ENCODE measurements around the gene SPAG9. TPM values are rescaled to one million over a fixed set of nuclear protein-coding genes. Genes with fewer than 3 reads are reported as not detected.

SPAG9 gene
- total RNA-seq, 1 donor from 2014 or later: 72.9 TPM

DNA sequence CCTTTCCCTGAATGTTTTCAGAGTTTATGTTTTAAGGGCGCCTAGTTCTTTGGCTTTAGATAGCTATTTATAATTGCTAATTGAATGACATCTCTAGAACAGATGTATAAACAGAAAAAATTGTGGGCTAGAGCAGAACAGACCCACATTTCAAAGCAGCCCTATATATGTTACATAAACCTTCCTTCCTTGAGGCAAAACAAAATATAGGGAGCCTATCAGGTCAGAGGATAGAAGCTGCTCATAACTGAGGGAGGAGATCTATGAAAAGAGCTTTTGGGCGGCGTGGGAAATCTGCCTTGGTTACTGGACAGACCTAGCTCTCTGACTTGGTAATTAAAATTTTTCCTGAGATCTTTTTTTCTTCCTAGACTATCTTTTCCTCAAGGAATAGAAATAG is 68.4 kb downstream of the SPAG9 start:
- Mint-ChIP-seq H3K4me1 (peaks cover 11% of the 10 kb centered on the region), H3K27ac (peak overlapping the region; percentile 12), H3K9me3 (no peaks in the 10 kb centered on the region), H3K27me3 (ENCODE audit: low read depth) (no peaks in the 10 kb centered on the region), H3K4me3 (no peak overlapping the region), H3K36me3 (no peaks in the 10 kb centered on the region)
- no peak for DNase-seq (ENCODE audit: low spot score in 2 of 2, unreplicated experiment in 2 of 2)
- TF ChIP-seq CTCF (IDR thresholded peaks at IDR 0.05; ENCODE audit: unreplicated experiment): no peak

DNA sequence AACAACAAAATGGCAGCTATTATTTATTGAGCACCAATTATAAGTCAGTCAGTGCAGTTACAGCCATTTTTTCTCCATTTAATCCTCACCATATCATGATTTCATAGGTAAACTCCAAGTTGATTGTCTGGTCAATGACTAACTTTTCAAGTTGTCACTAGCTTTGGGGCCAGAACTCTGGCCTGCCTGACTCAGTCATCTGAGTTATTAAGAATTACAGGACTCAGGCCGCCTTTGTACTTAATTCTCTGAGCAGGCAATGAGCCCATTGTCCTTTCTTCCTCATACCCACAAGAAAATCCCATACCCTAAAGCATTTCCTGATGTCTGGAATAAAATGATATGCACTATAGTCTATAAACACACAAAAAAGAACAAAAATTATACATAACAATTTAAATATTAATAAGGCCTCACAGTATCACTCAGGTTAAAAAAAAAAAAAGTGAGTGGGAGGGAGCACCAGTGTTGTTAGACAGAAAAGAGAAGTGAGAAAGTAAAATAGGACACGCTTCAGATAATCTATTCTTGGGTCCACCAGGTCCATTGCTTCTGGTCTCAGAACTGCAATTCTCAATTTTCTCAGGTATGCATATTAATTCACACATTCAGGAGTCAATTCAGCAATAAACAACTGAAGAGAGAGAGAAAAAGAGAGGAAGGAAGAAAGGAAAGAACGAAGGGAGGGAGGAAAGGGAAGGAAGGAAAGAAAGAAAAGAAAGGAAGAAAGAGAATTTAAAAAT is 70.2 kb downstream of the SPAG9 start:
- DNase-seq (ENCODE audit: low spot score in 2 of 2, unreplicated experiment in 2 of 2): no peak
- peaks cover 4% of the 10 kb centered on the region for H3K4me1 Mint-ChIP-seq
- H3K27me3 Mint-ChIP-seq (ENCODE audit: low read depth): no peaks in the 10 kb centered on the region
- no peaks in the 10 kb centered on the region for H3K36me3 Mint-ChIP-seq
- H3K27ac Mint-ChIP-seq: no peak overlapping the region
- no peaks in the 10 kb centered on the region for H3K9me3 Mint-ChIP-seq
- no peak for TF ChIP-seq CTCF (IDR thresholded peaks at IDR 0.05; ENCODE audit: unreplicated experiment)
- no peak overlapping the region for H3K4me3 Mint-ChIP-seq

DNA sequence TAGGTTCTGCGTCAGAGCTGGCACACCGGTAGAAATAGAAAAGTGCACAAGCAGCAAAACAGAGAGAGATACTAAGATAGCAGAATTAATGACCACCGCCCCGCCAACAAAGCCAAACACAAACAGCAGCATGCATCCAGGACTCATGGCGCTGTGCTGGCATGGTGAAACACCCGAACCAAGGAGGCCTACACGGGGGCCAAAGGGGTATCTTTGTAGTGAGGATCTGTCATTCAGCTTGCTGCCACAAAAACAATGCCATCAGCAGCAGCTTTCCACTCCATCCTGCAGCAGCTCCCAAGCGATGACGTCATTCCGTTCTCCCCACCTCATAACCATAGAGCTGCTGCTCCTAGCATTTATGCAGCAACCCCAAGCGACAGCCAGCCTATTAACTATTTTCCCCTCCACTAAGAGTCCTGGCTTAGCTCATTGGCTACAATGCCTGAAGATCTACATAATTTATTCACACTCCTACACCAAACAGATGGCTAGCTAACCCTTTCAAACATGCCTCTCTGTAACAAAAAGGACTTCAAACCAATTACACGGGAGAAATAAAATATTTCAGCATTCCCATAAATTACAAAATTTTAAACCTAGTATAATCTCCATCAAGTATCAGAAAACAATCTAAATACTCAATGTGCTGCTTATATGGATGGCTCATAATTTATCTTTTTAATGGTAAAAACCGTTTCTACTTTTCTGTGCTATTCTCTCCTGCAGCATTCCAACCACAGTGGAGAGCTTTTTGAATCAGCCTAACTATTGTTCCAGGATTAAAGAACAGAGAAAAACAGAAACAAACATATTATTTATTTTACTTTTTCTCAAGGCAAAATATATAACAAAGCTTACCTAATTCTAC is 73.9 kb downstream of the SPAG9 start:
- no peak for TF ChIP-seq CTCF (IDR thresholded peaks at IDR 0.05; ENCODE audit: unreplicated experiment)
- Mint-ChIP-seq H3K4me3 (no peak overlapping the region), H3K9me3 (no peaks in the 10 kb centered on the region), H3K27ac (no peak overlapping the region), H3K36me3 (no peaks in the 10 kb centered on the region), H3K27me3 (ENCODE audit: low read depth) (no peaks in the 10 kb centered on the region), H3K4me1 (peaks cover 15% of the 10 kb centered on the region)
- DNase-seq (ENCODE audit: low spot score in 2 of 2, unreplicated experiment in 2 of 2): peak; percentile 49 to 67

GRCh38 chr17:51046046-51046445 is 74.6 kb downstream of the SPAG9 start:
- TF ChIP-seq CTCF (IDR thresholded peaks at IDR 0.05; ENCODE audit: unreplicated experiment): no peak
- H3K9me3 Mint-ChIP-seq: no peaks in the 10 kb centered on the region
- no peak overlapping the region for H3K27ac Mint-ChIP-seq
- peaks cover 15% of the 10 kb centered on the region for H3K4me1 Mint-ChIP-seq
- no peaks in the 10 kb centered on the region for H3K36me3 Mint-ChIP-seq
- H3K27me3 Mint-ChIP-seq (ENCODE audit: low read depth): no peaks in the 10 kb centered on the region
- DNase-seq (ENCODE audit: low spot score in 2 of 2, unreplicated experiment in 2 of 2): no peak
- no peak overlapping the region for H3K4me3 Mint-ChIP-seq

GRCh38 chr17:51045621-51046020 is 75.0 kb downstream of the SPAG9 start:
- Mint-ChIP-seq H3K27ac (no peak overlapping the region), H3K4me1 (peaks cover 15% of the 10 kb centered on the region), H3K27me3 (ENCODE audit: low read depth) (no peaks in the 10 kb centered on the region), H3K36me3 (no peaks in the 10 kb centered on the region), H3K9me3 (no peaks in the 10 kb centered on the region), H3K4me3 (no peak overlapping the region)
- DNase-seq (ENCODE audit: low spot score in 2 of 2, unreplicated experiment in 2 of 2): no peak
- no peak for TF ChIP-seq CTCF (IDR thresholded peaks at IDR 0.05; ENCODE audit: unreplicated experiment)

Data from mesothelial cell of epicardium (in vitro differentiated cells).